Measurements from ENCODE around the gene MERTK.
"Not testable (repeated sequence)": the region's sequence is repeated elsewhere in the genome, so short reads cannot be mapped to it uniquely, and the experiment has no call there.

Gene MERTK

DNA sequence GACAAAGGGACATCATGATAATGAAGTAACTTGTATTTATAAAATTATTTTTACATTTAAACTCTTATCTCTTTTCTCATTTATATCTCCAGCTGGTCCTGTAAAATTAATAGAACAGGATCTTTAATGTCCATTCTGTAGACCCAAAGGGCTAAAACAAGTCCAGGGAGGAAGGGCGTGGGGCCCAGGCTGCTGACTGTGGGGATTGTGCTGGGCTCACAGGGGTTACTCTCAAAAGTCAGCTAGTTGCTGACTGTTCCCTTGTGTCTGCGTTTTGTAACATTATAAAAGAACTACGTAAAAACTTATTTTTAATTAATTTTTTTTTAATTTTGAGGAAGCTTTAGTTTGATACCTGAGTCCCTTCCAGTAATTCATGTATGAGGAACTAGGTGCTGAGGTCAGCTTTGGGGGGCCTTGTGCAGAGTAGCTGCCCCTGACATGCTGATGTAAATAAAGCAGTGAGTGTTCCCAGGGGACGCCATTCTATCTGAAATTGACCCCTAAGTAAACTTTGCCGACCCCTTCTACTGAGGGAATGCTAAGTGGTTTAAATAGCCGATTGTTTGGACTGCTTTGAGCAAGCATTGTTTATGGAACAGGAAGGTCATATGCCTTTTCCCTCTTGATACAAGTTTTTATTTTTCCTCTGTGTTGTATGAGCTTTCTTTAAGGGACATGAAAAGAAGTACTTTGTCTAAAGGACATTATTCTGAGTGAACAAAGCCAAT lies 56.4 kb downstream of the MERTK start:
- no peaks in the 10 kb centered on the region for H3K9me3 ChIP-seq (ENCODE audit: control insufficient read depth in 5 of 5, low read length in 5 of 5)
- peaks cover 0 to 15% (median 4%) of the 10 kb centered on the region in 5 donors for H3K4me1 ChIP-seq (ENCODE audit: control insufficient read depth in 5 of 5, insufficient read depth in 5 of 5, low read length in 5 of 5)
- peaks cover 0 to 5% (median 0%) of the 10 kb centered on the region in 5 donors for H3K27me3 ChIP-seq (ENCODE audit: control insufficient read depth in 5 of 5, insufficient read depth in 4 of 5, low read length in 5 of 5)
- H3K9ac ChIP-seq (ENCODE audit: low read length in 5 of 5), result no peak overlapping the region
- H3K36me3 ChIP-seq (ENCODE audit: control insufficient read depth in 5 of 5, insufficient read depth in 5 of 5, low read length in 5 of 5), result no peaks in the 10 kb centered on the region
- no peak overlapping the region for H3K4me3 ChIP-seq (ENCODE audit: low read depth in 1 of 5, low read length in 5 of 5)
- H3K27ac ChIP-seq (ENCODE audit: low read depth, low read length), result no peak overlapping the region

DNA sequence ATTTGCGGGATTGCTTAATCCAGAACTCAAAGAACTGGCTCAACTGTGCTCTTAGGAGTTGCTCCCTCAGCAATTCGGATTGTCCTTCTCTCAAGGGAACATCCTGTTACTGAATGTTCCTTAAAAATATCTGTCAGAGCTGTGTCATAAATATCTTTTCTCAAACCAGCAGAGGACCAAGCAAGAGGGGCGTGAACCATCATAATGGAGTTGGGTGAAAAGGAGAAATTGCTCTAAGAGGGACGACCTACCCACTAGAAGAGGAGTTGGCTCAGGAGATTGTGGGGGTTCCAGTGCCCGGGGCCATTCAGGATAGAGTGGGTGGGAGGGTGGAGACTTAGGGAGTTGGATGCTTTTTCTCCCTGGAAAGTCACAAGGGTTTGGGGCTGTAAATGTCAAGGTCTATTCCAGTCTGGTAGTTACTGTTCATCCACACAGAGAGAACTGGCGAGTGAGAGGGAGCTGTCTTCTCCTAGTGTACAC lies 59.5 kb downstream of the MERTK start:
- Histone ChIP-seq H3K27ac (ENCODE audit: low read depth, low read length) (no peak overlapping the region), H3K4me1 (ENCODE audit: control insufficient read depth in 5 of 5, insufficient read depth in 5 of 5, low read length in 5 of 5) (peaks cover 0 to 15% (median 4%) of the 10 kb centered on the region in 5 donors), H3K36me3 (ENCODE audit: control insufficient read depth in 5 of 5, insufficient read depth in 5 of 5, low read length in 5 of 5) (no peaks in the 10 kb centered on the region), H3K9me3 (ENCODE audit: control insufficient read depth in 5 of 5, low read length in 5 of 5) (no peaks in the 10 kb centered on the region), H3K27me3 (ENCODE audit: control insufficient read depth in 5 of 5, insufficient read depth in 4 of 5, low read length in 5 of 5) (peaks cover 0 to 5% (median 0%) of the 10 kb centered on the region in 5 donors), H3K4me3 (ENCODE audit: low read depth in 1 of 5, low read length in 5 of 5) (no peak overlapping the region), H3K9ac (ENCODE audit: low read length in 5 of 5) (no peak overlapping the region)

DNA sequence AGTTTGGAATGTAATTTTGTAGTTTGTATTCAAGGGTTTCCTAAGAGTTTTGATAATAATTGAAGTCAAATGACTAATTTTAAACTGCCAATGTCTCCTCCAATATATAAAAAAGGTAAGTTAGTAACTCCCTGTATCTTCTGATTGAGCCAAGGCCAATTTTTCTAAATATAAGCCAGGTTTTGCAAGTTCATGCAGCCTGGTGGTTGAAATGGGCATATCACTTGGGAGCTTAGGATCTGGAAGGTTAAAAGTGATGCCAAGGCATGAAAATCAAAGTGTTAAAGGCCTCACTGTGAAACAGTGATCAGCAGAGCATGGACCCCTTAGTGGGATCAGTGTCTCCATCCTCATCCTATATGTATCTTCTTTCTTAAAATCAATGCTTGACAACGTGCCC lies 60.5 kb downstream of the MERTK start:
- Histone ChIP-seq H3K9ac (ENCODE audit: low read length in 5 of 5) (no peak overlapping the region), H3K9me3 (ENCODE audit: control insufficient read depth in 5 of 5, low read length in 5 of 5) (no peaks in the 10 kb centered on the region), H3K36me3 (ENCODE audit: control insufficient read depth in 5 of 5, insufficient read depth in 5 of 5, low read length in 5 of 5) (no peaks in the 10 kb centered on the region), H3K27me3 (ENCODE audit: control insufficient read depth in 5 of 5, insufficient read depth in 4 of 5, low read length in 5 of 5) (peaks cover 0 to 4% (median 0%) of the 10 kb centered on the region in 5 donors), H3K4me1 (ENCODE audit: control insufficient read depth in 5 of 5, insufficient read depth in 5 of 5, low read length in 5 of 5) (peaks cover 0 to 12% (median 3%) of the 10 kb centered on the region in 5 donors), H3K27ac (ENCODE audit: low read depth, low read length) (no peak overlapping the region), H3K4me3 (ENCODE audit: low read depth in 1 of 5, low read length in 5 of 5) (no peak overlapping the region)

DNA sequence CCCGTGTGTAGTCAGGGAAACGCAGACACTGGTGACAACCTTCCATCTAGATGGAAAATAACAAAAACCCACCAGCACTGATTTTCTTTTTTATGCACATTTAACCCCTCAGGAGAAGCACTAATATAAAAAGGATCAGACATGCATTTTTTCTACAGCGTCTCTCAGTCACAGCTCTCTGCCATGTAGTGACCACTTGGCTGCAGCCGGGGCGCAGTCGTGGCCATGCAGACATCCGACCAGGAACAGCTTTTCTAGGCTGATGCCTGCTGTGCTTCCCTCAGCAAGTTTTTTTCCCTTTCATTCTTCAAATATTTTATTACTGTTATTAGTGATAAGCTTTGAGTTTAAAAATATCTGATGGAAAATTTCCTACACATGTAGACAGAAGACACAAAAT lies 63.3 kb downstream of the MERTK start:
- Histone ChIP-seq H3K36me3 (ENCODE audit: control insufficient read depth in 5 of 5, insufficient read depth in 5 of 5, low read length in 5 of 5) (no peaks in the 10 kb centered on the region), H3K27ac (ENCODE audit: low read depth, low read length) (no peak overlapping the region)

DNA sequence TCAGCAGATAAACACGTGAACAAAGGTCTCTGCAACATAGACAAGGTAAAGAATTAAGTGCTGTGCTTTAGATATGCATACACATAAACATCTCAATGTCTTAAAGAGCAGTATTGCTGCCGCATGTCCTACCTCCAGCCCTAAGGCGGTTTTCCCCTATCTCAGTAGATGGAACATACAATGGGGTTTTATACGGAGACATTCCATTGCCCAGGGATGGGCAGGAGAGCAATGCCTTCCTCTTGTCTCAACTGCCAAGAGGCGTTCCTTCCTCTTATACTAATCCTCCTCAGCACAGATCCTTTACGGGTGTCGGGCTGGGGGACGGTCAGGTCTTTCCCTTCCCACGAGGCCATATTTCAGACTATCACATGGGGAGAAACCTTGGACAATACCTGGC lies 64.7 kb downstream of the MERTK start:
- H3K4me1 ChIP-seq (ENCODE audit: control insufficient read depth in 5 of 5, insufficient read depth in 5 of 5, low read length in 5 of 5); H3K36me3 ChIP-seq (ENCODE audit: control insufficient read depth in 5 of 5, insufficient read depth in 5 of 5, low read length in 5 of 5); H3K9me3 ChIP-seq (ENCODE audit: control insufficient read depth in 5 of 5, low read length in 5 of 5); H3K9ac ChIP-seq (ENCODE audit: low read length in 5 of 5); H3K4me3 ChIP-seq (ENCODE audit: low read depth in 1 of 5, low read length in 5 of 5); H3K27ac ChIP-seq (ENCODE audit: low read depth, low read length); H3K27me3 ChIP-seq (ENCODE audit: control insufficient read depth in 5 of 5, insufficient read depth in 4 of 5, low read length in 5 of 5): not testable (repeated sequence)

More for the DNA sequence above, 63.3 kb downstream of the MERTK start:
- Histone ChIP-seq H3K9ac (ENCODE audit: low read length in 5 of 5) (no peak overlapping the region), H3K4me3 (ENCODE audit: low read depth in 1 of 5, low read length in 5 of 5) (no peak overlapping the region), H3K9me3 (ENCODE audit: control insufficient read depth in 5 of 5, low read length in 5 of 5) (no peaks in the 10 kb centered on the region), H3K27me3 (ENCODE audit: control insufficient read depth in 5 of 5, insufficient read depth in 4 of 5, low read length in 5 of 5) (no peaks in the 10 kb centered on the region), H3K4me1 (ENCODE audit: control insufficient read depth in 5 of 5, insufficient read depth in 5 of 5, low read length in 5 of 5) (peaks cover 0 to 9% (median 3%) of the 10 kb centered on the region in 5 donors)

DNA sequence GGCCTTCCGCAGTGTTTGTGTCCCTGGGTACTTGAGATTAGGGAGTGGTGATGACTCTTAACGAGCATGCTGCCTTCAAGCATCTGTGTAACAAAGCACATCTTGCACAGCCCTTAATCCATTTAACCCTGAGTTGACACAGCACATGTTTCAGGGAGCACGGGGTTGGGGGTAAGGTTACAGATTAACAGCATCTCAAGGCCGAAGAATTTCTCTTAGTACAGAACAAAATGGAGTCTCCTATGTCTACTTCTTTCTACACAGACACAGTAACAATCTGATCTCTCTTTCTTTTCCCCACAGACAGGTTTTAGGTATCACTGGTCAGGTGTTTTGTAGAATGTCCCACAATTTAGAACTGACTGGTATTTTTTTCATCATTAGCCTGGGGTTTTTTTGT lies 65.1 kb downstream of the MERTK start:
- not testable (repeated sequence) for H3K9me3 ChIP-seq (ENCODE audit: control insufficient read depth in 5 of 5, low read length in 5 of 5); H3K4me1 ChIP-seq (ENCODE audit: control insufficient read depth in 5 of 5, insufficient read depth in 5 of 5, low read length in 5 of 5); H3K27me3 ChIP-seq (ENCODE audit: control insufficient read depth in 5 of 5, insufficient read depth in 4 of 5, low read length in 5 of 5); H3K4me3 ChIP-seq (ENCODE audit: low read depth in 1 of 5, low read length in 5 of 5); H3K36me3 ChIP-seq (ENCODE audit: control insufficient read depth in 5 of 5, insufficient read depth in 5 of 5, low read length in 5 of 5); H3K27ac ChIP-seq (ENCODE audit: low read depth, low read length); H3K9ac ChIP-seq (ENCODE audit: low read length in 5 of 5)

DNA sequence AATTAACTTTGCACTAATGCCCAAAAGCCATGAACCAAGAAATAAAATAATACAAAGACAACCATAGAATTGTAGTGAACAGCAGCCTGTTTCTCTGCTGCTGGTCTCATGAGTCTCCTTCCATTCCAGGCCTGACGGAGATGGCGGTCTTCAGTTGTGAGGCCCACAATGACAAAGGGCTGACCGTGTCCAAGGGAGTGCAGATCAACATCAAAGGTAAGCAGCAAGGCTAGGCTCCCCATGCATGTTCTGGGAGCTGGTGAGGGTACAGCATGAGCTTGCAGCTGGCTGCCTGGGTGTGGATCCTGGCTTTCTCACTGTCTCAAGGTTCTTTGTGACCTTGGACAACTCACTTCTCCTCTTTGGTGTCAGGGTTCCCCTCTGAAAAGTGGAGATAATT lies 66.7 kb downstream of the MERTK start:
- Histone ChIP-seq H3K4me1 (ENCODE audit: control insufficient read depth in 5 of 5, insufficient read depth in 5 of 5, low read length in 5 of 5) (peaks cover 0 to 9% (median 0%) of the 10 kb centered on the region in 5 donors), H3K4me3 (ENCODE audit: low read depth in 1 of 5, low read length in 5 of 5) (no peak overlapping the region), H3K36me3 (ENCODE audit: control insufficient read depth in 5 of 5, insufficient read depth in 5 of 5, low read length in 5 of 5) (peaks cover 0 to 6% (median 0%) of the 10 kb centered on the region in 5 donors), H3K27ac (ENCODE audit: low read depth, low read length) (no peak overlapping the region), H3K27me3 (ENCODE audit: control insufficient read depth in 5 of 5, insufficient read depth in 4 of 5, low read length in 5 of 5) (no peaks in the 10 kb centered on the region), H3K9ac (ENCODE audit: low read length in 5 of 5) (no peak overlapping the region), H3K9me3 (ENCODE audit: control insufficient read depth in 5 of 5, low read length in 5 of 5) (no peaks in the 10 kb centered on the region)

DNA sequence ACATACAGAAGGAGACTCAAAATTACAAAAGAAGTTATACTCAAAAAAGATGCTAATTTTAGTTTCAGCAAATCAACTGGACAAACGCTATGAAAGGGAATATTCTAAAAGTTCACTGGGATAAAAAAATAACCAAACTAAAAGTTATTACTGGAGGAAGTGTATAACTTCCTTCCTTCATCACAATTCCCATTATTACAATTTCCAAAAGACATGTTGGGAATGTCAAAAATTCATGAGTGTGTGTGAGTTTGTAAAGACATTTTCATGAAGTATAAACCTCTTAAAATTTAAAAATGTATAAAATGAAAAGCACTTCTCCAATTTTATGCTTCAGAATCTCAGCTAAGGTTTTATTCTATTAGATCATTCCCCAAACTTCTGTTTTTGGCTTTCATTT lies 67.8 kb downstream of the MERTK start:
- Histone ChIP-seq H3K27ac (ENCODE audit: low read depth, low read length) (no peak overlapping the region), H3K4me1 (ENCODE audit: control insufficient read depth in 5 of 5, insufficient read depth in 5 of 5, low read length in 5 of 5) (peaks cover 0 to 9% (median 0%) of the 10 kb centered on the region in 5 donors)

DNA sequence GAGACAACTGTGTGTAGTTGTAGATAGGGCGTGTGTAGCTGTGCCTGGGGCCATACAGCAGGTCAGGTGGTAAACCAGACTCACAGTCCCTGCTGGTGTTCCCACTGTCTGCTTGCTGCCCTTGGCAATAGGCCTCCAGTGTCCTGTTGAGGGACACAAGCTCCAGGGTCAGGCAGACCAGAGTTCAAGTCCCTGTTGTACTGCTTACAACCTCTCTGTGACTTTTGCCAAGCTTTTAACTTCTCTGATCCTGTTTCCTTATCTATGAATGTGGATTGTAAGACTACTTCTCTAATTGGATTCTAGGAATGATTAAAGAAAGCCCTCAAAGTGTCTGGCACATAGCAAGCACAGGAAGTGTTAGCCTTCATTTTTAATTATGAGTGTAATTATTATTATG lies 68.6 kb downstream of the MERTK start:
- Histone ChIP-seq H3K27ac (ENCODE audit: low read depth, low read length) (no peak overlapping the region), H3K36me3 (ENCODE audit: control insufficient read depth in 5 of 5, insufficient read depth in 5 of 5, low read length in 5 of 5) (peaks cover 0 to 6% (median 0%) of the 10 kb centered on the region in 5 donors), H3K4me3 (ENCODE audit: low read depth in 1 of 5, low read length in 5 of 5) (no peak overlapping the region), H3K27me3 (ENCODE audit: control insufficient read depth in 5 of 5, insufficient read depth in 4 of 5, low read length in 5 of 5) (no peaks in the 10 kb centered on the region), H3K9ac (ENCODE audit: low read length in 5 of 5) (no peak overlapping the region), H3K9me3 (ENCODE audit: control insufficient read depth in 5 of 5, low read length in 5 of 5) (no peaks in the 10 kb centered on the region), H3K4me1 (ENCODE audit: control insufficient read depth in 5 of 5, insufficient read depth in 5 of 5, low read length in 5 of 5) (peaks cover 0 to 9% (median 0%) of the 10 kb centered on the region in 5 donors)

More for the DNA sequence above, 67.8 kb downstream of the MERTK start:
- no peaks in the 10 kb centered on the region for H3K9me3 ChIP-seq (ENCODE audit: control insufficient read depth in 5 of 5, low read length in 5 of 5)
- no peak overlapping the region for H3K9ac ChIP-seq (ENCODE audit: low read length in 5 of 5)
- no peak overlapping the region for H3K4me3 ChIP-seq (ENCODE audit: low read depth in 1 of 5, low read length in 5 of 5)
- peaks cover 0 to 6% (median 0%) of the 10 kb centered on the region in 5 donors for H3K36me3 ChIP-seq (ENCODE audit: control insufficient read depth in 5 of 5, insufficient read depth in 5 of 5, low read length in 5 of 5)
- H3K27me3 ChIP-seq (ENCODE audit: control insufficient read depth in 5 of 5, insufficient read depth in 4 of 5, low read length in 5 of 5), result no peaks in the 10 kb centered on the region

DNA sequence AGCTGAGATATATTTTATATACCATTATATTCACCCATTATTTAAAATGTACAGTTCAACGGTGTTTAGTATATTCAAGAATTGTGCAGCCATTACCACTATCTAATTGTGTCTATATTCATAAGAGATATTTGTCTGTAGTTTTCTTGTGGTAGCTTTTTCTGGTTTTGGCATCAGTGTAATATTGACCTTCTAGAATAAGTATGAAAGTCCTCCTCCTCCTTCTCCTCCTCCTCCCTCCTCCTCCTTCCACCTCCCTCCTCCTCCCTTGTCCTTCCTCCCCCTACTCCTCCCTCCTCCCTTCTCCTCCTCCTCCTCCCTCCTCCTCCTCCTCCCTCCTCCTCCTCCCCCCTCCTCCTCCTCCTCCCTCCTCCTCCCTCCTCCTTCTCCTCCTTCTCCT lies 72.0 kb downstream of the MERTK start:
- Histone ChIP-seq H3K27ac (ENCODE audit: low read depth, low read length) (no peak overlapping the region), H3K9ac (ENCODE audit: low read length in 5 of 5) (no peak overlapping the region), H3K4me1 (ENCODE audit: control insufficient read depth in 5 of 5, insufficient read depth in 5 of 5, low read length in 5 of 5) (peaks cover 0 to 21% (median 6%) of the 10 kb centered on the region in 5 donors), H3K4me3 (ENCODE audit: low read depth in 1 of 5, low read length in 5 of 5) (no peak overlapping the region), H3K9me3 (ENCODE audit: control insufficient read depth in 5 of 5, low read length in 5 of 5) (no peaks in the 10 kb centered on the region), H3K36me3 (ENCODE audit: control insufficient read depth in 5 of 5, insufficient read depth in 5 of 5, low read length in 5 of 5) (peaks cover 0 to 6% (median 0%) of the 10 kb centered on the region in 5 donors), H3K27me3 (ENCODE audit: control insufficient read depth in 5 of 5, insufficient read depth in 4 of 5, low read length in 5 of 5) (no peaks in the 10 kb centered on the region)
